Right kidney (tissue), 9 donors: Measurements from ENCODE around the gene TMUB1.
A peak's percentile ranks its signal among the peaks of the same experiment; 100 is the strongest.

Experiments used
- DNase-seq: peaks from one replicate; pipeline ENCODE4 v3.0.0-alpha.2; 2016
- long read RNA-seq, 8 donors: transcript quantifications; one replicate each; lab custom pipeline, GENCODE V29; 2026

Gene TMUB1, protein sequence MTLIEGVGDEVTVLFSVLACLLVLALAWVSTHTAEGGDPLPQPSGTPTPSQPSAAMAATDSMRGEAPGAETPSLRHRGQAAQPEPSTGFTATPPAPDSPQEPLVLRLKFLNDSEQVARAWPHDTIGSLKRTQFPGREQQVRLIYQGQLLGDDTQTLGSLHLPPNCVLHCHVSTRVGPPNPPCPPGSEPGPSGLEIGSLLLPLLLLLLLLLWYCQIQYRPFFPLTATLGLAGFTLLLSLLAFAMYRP
- long read RNA-seq, donor 1, transcript TMUB1-201 (3 exons, 1,353 nt), result major isoform, 10 of 17 reads
- long read RNA-seq, donor 1, transcript TMUB1-203 (2 exons, 1,549 nt), result minor isoform, 7 of 17 reads
- long read RNA-seq, donor 1, partial matches to known transcripts, result 0 of 17 reads
- long read RNA-seq, donor 1, other reads (novel, unspliced or antisense), result 0 of 17 reads
- long read RNA-seq, donor 2, transcript TMUB1-201 (3 exons, 1,353 nt), result minor isoform, 12 of 26 reads
- long read RNA-seq, donor 2, transcript TMUB1-203 (2 exons, 1,549 nt), result major isoform, 14 of 26 reads
- long read RNA-seq, donor 2, partial matches to known transcripts, result 0 of 26 reads
- long read RNA-seq, donor 2, other reads (novel, unspliced or antisense), result 0 of 26 reads
- long read RNA-seq, donor 3, transcript TMUB1-201 (3 exons, 1,353 nt), result major isoform, 8 of 16 reads
- long read RNA-seq, donor 3, transcript TMUB1-203 (2 exons, 1,549 nt), result minor isoform, 7 of 16 reads
- long read RNA-seq, donor 3, partial matches to known transcripts, result 0 of 16 reads
- long read RNA-seq, donor 3, other reads (novel, unspliced or antisense), result 0 of 16 reads
- long read RNA-seq, donor 4, transcript TMUB1-201 (3 exons, 1,353 nt), result major isoform, 19 of 33 reads
- long read RNA-seq, donor 4, transcript TMUB1-203 (2 exons, 1,549 nt), result minor isoform, 6 of 33 reads
- long read RNA-seq, donor 4, partial matches to known transcripts, result 8 of 33 reads
- long read RNA-seq, donor 4, other reads (novel, unspliced or antisense), result 0 of 33 reads
- long read RNA-seq, donor 5, transcript TMUB1-201 (3 exons, 1,353 nt), result major isoform, 13 of 22 reads
- long read RNA-seq, donor 5, transcript TMUB1-203 (2 exons, 1,549 nt), result minor isoform, 9 of 22 reads
- long read RNA-seq, donor 5, partial matches to known transcripts, result 0 of 22 reads
- long read RNA-seq, donor 5, other reads (novel, unspliced or antisense), result 0 of 22 reads
- long read RNA-seq, donor 6, transcript TMUB1-203 (2 exons, 1,549 nt), result major isoform, 11 of 22 reads
- long read RNA-seq, donor 6, transcript TMUB1-201 (3 exons, 1,353 nt), result major isoform, 11 of 22 reads
- long read RNA-seq, donor 6, partial matches to known transcripts, result 0 of 22 reads
- long read RNA-seq, donor 6, other reads (novel, unspliced or antisense), result 0 of 22 reads
- long read RNA-seq, donor 7, transcript TMUB1-203 (2 exons, 1,549 nt), result minor isoform, 19 of 47 reads
- long read RNA-seq, donor 7, transcript TMUB1-201 (3 exons, 1,353 nt), result major isoform, 23 of 47 reads
- long read RNA-seq, donor 7, partial matches to known transcripts, result 5 of 47 reads
- long read RNA-seq, donor 7, other reads (novel, unspliced or antisense), result 0 of 47 reads
- long read RNA-seq, donor 8, transcript TMUB1-201 (3 exons, 1,353 nt), result major isoform, 24 of 28 reads
- long read RNA-seq, donor 8, partial matches to known transcripts, result 0 of 28 reads
- long read RNA-seq, donor 8, other reads (novel, unspliced or antisense), result 0 of 28 reads

DNA sequence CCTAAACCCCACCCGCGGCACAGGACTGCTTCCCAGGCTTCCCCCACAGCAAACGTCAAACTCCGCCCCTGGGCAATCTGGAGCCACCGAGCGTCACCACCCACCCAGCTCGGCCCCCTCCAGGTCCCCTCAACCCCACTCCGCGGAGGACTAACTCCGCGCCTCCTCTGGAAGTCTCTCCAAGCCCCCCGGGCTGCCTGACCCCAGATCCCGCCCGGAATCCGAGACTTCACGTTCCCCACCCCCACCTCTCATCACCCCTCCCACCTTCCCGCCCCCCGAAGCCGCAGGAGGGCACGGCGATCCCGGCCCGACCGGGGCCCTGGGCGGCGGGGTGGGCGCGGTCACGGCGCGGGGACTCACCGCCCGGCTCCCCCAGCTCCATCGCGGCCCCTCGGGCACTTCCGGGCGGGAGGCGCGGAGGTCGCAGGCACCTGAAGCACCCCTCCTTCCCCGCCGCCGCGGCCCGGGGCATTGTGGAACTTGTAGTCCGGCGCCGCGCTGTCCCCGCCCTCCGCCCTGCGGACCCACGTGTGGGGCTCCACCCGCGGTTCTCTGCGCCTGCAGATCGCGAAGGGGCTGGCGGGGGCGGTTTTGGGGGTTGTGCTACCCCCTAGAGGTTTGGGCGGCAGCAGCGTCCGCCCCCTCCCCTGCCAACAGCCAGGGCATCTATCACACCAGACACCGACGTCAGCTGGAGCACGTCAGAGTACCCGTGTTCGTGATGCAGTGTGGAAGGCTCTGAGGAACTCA lies at the start of gene TMUB1:
Gene TMUB1 (minus strand): TSS at position 423 of the 753 bp plus-strand sequence. CDS start 930 bp downstream, outside the sequence.
- DNase-seq, result peak; percentile 78

- DNase-seq, result no peak
Measured at GRCh38 chr7:151132461-151133205, 49.3 kb upstream of the TMUB1 start.

GRCh38 chr7:151131592-151132293 lies 48.5 kb upstream of the TMUB1 start:
- no peak for DNase-seq

DNA sequence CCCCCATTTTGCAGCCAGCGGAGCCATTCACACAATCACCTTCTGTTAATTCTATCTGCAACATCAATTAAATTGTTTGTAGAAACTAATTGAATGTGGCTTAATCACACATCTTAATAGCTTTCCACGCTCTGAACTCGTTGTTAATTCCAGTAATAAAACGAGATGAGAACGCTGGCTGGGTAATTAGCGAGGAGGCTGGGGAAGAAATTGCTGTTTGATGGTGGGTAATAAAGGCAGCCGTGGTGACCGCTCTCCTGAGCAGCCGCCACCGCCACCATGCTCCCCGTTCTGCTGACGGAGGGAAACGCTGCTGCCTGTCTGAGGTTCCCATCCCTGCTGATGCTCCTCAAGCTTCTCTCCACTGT lies 47.9 kb upstream of the TMUB1 start:
- DNase-seq, result no peak

GRCh38 chr7:151130741-151131157 lies 47.5 kb upstream of the TMUB1 start:
- DNase-seq, result no peak

- no peak for DNase-seq
Measured at GRCh38 chr7:151129960-151130591, 46.8 kb upstream of the TMUB1 start.

DNA sequence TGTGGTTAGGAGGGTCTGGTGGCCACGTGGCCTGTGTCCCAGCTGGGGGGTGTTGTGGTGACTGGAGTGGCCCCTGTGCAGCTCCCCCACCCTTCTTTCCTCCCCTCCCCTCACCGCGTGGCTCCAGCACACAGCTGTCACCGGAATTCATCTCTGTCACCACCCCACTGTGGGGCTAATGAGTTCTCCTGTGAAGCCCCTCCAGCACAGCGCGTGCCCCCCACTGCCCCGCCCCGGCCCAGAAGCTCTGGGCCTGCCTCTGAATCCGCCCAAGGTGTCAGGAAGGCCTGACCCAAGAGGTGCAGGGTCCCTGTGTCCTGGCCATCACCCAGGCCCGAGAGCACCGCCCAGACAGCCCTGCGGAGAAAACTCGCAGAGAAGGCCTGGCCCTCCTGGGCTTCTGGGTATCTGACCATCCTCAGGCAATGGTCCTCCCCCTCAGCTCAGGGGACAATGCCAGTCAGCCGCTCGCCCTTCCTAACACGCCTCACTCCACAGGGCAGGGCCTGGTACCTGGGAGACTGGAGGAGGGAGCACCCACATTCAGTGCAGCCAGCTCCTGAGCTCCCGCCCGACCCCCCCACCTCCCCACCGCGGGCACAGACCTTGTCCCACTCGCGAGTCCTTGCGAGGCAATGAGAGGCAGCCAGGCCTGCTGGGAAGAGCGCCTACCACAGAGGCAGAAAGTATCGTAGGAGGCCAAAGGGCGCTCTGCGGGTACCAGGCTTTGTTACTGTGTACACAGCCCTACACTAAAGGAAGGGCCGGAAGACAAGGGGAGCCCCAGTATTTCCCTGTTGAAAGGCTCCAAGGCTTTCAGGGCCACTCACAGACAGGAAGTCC lies 46.0 kb upstream of the TMUB1 start:
- DNase-seq, result no peak

- DNase-seq, result no peak
Measured at GRCh38 chr7:151128716-151129115, 45.4 kb upstream of the TMUB1 start.

DNA sequence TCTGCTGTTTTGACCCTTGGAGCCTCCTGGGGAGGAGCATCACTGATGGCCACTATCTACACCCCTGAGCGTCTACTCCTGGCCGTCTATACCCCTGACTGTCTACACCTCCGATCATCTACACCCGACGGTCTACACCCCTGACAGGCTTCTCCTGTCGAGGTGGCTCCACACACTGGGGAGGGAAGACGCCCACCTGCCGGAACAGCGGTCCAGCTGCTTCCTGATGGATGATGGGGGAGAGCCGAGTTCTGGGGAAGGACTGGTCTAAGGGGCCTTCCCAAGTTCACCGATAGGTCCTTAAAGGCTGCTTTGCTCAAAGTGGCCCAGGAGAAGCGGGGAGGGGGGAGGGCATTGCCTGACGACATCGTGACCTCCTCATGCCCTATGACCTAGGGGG lies 44.9 kb upstream of the TMUB1 start:
- DNase-seq, result no peak

DNA sequence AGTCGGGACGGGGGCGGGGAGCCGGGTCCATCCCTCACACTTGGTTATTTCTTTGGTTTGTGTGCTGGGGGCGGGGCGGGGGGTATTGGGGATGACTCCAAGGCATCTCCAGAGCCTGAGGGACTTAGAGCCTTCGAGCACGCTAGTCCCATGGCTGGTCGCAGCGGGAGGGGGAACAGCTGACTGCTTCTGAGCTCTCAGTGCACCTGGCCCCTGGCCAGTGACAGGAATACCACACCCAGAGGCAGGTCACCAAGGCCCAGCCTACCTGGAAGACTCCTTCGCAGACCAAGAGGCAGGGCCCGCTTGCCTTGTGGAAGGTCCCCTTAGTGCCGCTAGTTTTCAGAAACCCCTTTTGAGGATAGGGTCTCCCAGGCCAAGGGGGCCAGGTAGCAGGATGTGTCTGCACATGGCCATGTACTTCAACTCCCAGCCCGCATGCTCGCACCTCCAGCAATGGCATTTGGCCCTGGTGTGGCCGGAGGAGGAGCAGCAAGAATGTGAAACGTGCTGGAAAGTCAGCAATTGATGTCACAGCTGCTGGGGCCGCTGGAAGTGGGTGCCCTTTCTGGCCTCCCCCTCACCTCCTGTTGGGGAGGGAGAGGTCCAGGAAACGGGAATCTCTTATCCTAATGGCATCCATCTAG lies 43.3 kb upstream of the TMUB1 start:
- DNase-seq, result no peak

GRCh38 chr7:151125846-151126481 lies 42.7 kb upstream of the TMUB1 start:
- peak; percentile 73 for DNase-seq

DNA sequence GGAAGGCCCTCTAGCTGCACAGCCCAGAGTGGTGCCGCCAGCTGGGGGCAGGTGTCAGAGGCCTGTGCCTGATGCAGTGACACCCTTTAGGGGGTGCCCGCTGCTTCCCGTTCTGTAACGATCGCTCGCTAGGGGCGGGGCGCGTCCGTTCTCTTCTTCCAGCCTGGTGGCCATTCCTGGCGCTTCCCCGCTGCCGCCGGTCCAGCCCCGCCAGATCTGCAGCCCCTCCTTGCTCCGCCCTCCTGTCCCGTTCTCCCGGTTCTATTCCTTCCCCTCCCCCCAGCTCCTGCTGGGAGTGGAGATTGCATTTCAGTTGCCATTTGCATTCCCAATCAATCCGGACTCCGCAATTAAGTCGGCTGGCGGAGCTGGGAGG lies 42.2 kb upstream of the TMUB1 start:
- no peak for DNase-seq

- no peak for DNase-seq
Measured at GRCh38 chr7:151124899-151125399, 41.7 kb upstream of the TMUB1 start.

DNA sequence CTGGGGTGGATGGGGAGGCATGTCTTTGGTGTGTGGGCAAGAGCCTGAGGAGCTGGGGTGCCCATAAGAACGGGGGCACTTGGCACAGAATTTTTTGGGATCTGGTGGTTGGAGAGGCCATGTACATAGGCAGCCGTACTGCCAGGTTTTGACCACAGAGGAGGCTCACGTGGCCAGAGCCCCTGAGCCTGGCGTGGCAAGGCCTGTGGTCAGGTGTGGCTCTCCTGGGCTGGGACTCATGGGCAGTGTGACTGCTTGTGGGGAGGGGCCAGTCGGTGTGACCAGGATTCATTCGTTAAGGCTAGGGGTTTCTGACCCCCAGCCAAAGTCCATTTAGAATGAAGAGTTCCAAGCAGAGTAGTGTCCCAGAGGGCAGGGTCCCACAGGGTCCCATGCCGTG lies 41.2 kb upstream of the TMUB1 start:
- no peak for DNase-seq

DNA sequence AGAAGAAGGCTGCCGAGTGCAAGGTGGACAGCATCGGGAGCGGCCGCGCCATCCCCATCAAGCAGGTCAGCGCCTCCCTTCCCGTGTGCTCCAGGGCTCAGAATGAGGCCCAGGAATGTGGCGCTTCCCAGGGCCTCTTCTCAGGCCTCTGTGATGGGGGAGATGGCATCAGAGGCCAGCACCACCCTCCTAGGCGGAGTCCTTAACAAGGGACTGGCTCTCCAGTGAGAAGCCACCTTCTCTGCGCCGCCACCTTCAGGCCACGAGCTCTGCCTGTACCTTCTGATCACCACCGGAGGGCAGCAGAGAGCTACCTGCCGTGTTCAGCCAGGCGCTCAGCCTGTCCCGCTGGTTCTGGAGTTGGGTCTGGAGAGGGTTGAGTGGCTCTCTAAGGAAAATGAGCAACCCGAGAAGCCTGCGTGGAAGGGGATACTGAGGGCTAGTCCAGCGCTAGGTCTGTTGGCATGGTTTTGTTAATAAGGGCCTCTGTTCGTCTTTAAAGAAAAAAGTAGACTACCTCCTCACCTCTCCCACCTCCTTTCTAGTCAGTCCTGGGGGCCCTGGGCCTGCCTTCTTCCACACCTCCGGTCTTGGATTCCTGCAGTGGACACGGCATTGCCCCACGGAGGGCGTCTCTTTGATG lies 40.6 kb upstream of the TMUB1 start:
- DNase-seq, result peak; percentile 78

GRCh38 chr7:151123158-151123821 lies 40.0 kb upstream of the TMUB1 start:
- no peak for DNase-seq
